HepG2 (cell line): ENCODE measurements around the gene FNDC3B. TPM values are rescaled to one million over a fixed set of nuclear protein-coding genes. Genes with fewer than 3 reads are reported as not detected.

ENCODE experiments used
- ATAC-seq: fragments of 200-7000 bp; cut with Tn5 transposase; 3 replicates; pipeline ENCODE4 v1.9.1; 2020; ENCODE audit warnings: mild to moderate bottlenecking, moderate library complexity
- BruUV-seq: library from RNA; stranded (reverse); fragments of 400-500 nt; replicated peaks from 2 replicates; lab custom pipeline; 2021; lab: Mats Ljungman, UMichigan
- CTCF ChIA-PET: fragments of 300-600 bp; formaldehyde crosslinking; extraction: SDS; loops from one replicate; lab custom pipeline; 2021; ENCODE audit warnings: low total read pairs, inconsistent platforms, low intra/inter-chr PET ratio; lab: Yijun Ruan, JAX
- POLR2A ChIA-PET: fragments of 350-600 bp; sonication (Branson Sonifier 250); formaldehyde crosslinking; loops from one replicate; lab custom pipeline; 2020; ENCODE audit warnings: antibody characterized with exemption, inconsistent platforms; lab: Yijun Ruan, JAX
- DNase-seq: peaks from one replicate; pipeline ENCODE4 v3.0.0-alpha.2; 2015; ENCODE audit warnings: low spot score
- FAIRE-seq: peaks from 3 replicates; lab custom pipeline; 2011; peaks lifted over from hg19 to GRCh38; lab: Jason Lieb, UNC
- H2AFZ ChIP-seq: one replicate; pipeline ENCODE4 v1.6.1; 2011; ENCODE audit warnings: low read length, inconsistent platforms
- H3K27ac ChIP-seq: fragments of 300-600 bp; 3 replicates; pipeline ENCODE4 v1.8.0; 2011; ENCODE audit warnings: mixed run types, mild to moderate bottlenecking, mixed read lengths, low read length, inconsistent platforms; ENCODE audit not compliant: insufficient read depth; ENCODE audit errors: extremely low read length
- H3K27me3 ChIP-seq, 2 experiments: fragments of 200-600 bp in 1 of 2; 2 replicates in 1 of 2; 3 replicates in 1 of 2; pipeline versions ENCODE4 v1.6.0 to v1.8.0; 2011; ENCODE audit warnings: low read length in 2 of 2, mild to moderate bottlenecking in 2 of 2, moderate library complexity in 2 of 2, inconsistent platforms in 1 of 2; ENCODE audit not compliant: insufficient read depth in 2 of 2, control insufficient read depth in 1 of 2
- H3K36me3 ChIP-seq, 2 experiments: fragments of 200-600 bp in 1 of 2; replicated peaks in 1 of 2; 2 replicates in 1 of 2; 3 replicates in 1 of 2; pipeline versions ENCODE4 v1.5.1 to v1.8.0; 2011; ENCODE audit warnings: low read length in 2 of 2, inconsistent platforms in 1 of 2; ENCODE audit not compliant: insufficient read depth in 2 of 2, control insufficient read depth in 1 of 2
- H3K4me1 ChIP-seq: 2 replicates; pipeline ENCODE4 v1.5.1; 2012; ENCODE audit warnings: low read length, inconsistent platforms; ENCODE audit not compliant: insufficient read depth
- H3K4me2 ChIP-seq: 2 replicates; pipeline ENCODE4 v1.6.0; 2011; ENCODE audit warnings: low read depth, low read length, inconsistent platforms
- H3K4me3 ChIP-seq, 3 experiments: fragments of 200-600 bp in 1 of 3; sonication (generic), shearing (Covaris generic) in 1 of 3; replicated peaks in 1 of 3; 2 replicates each; pipeline ENCODE4 v1.5.1; 2011 to 2016; ENCODE audit warnings: low read length in 3 of 3, inconsistent platforms in 2 of 3, low read depth in 2 of 3, mild to moderate bottlenecking in 2 of 3, control low read depth in 1 of 3, mixed read lengths in 1 of 3; ENCODE audit not compliant: insufficient read depth in 1 of 3
- H3K79me2 ChIP-seq: one replicate; pipeline ENCODE4 v1.6.1; 2011; ENCODE audit warnings: low read length, inconsistent platforms; ENCODE audit not compliant: insufficient read depth
- H3K9ac ChIP-seq: 2 replicates; pipeline ENCODE4 v1.6.0; 2011; ENCODE audit warnings: mild to moderate bottlenecking, low read depth, low read length, inconsistent platforms; ENCODE audit not compliant: insufficient read depth
- H3K9me3 ChIP-seq: 2 replicates; pipeline ENCODE4 v1.5.1; 2012; ENCODE audit warnings: mild to moderate bottlenecking, low read length
- H4K20me1 ChIP-seq: 2 replicates; pipeline ENCODE4 v1.6.0; 2011; ENCODE audit warnings: inconsistent platforms, mild to moderate bottlenecking, low read length, moderate library complexity; ENCODE audit not compliant: insufficient read depth
- CEBPZ ChIP-seq: IDR thresholded peaks from 2 replicates; pipeline ENCODE4 v1.6.1; 2012; ENCODE audit warnings: low read length, improper control_type of control experiment
- DMTF1 ChIP-seq: sonication (generic); formaldehyde crosslinking; IDR thresholded peaks from 2 replicates; pipeline ENCODE4 v1.4.0; 2020; ENCODE audit warnings: mild to moderate bottlenecking, missing genetic modification reagents
- DNMT3B ChIP-seq: conservative IDR thresholded peaks from 2 replicates; pipeline ENCODE4 v1.6.1; 2016; ENCODE audit warnings: missing biosample characterization, control low read depth
- ELF1 ChIP-seq: sonication (generic); formaldehyde crosslinking; IDR thresholded peaks from 2 replicates; pipeline ENCODE4 v1.4.0; 2020; ENCODE audit warnings: missing genetic modification reagents
- HDAC2 ChIP-seq: sonication (generic); formaldehyde crosslinking; IDR thresholded peaks from 2 replicates; pipeline ENCODE4 v1.4.0; 2020; ENCODE audit warnings: missing genetic modification reagents
- HNF4A ChIP-seq: sonication (generic); formaldehyde crosslinking; IDR thresholded peaks from 2 replicates; pipeline ENCODE4 v1.4.0; 2020; ENCODE audit warnings: missing genetic modification reagents
- KLF9 ChIP-seq: IDR thresholded peaks from 2 replicates; pipeline ENCODE4 v1.6.1; 2016; ENCODE audit warnings: low read depth
- NR2F2 ChIP-seq: IDR thresholded peaks from 2 replicates; pipeline ENCODE4 v1.6.1; 2012; ENCODE audit warnings: low read depth, inconsistent platforms, borderline replicate concordance
- POLR2G ChIP-seq: fragments of 200-400 bp; formaldehyde crosslinking; IDR thresholded peaks from 2 replicates; pipeline ENCODE4 v1.6.1; 2018; ENCODE audit warnings: mild to moderate bottlenecking, low read depth, low read length, moderate library complexity
- PREB ChIP-seq: sonication (generic); formaldehyde crosslinking; IDR thresholded peaks from 2 replicates; pipeline ENCODE4 v1.4.0; 2020; ENCODE audit warnings: missing genetic modification reagents
- REST ChIP-seq, 2 experiments: IDR thresholded peaks; 2 replicates each; pipeline ENCODE4 v1.6.1; 2011 to 2012; ENCODE audit warnings: low read length in 2 of 2, borderline replicate concordance in 1 of 2, low read depth in 1 of 2, mild to moderate bottlenecking in 1 of 2, moderate library complexity in 1 of 2
- SOX13 ChIP-seq, 3 experiments: fragments of 450-650 bp in 1 of 3; sonication (generic) in 1 of 3; formaldehyde crosslinking in 1 of 3; IDR thresholded peaks in 2 of 3; conservative IDR thresholded peaks in 1 of 3; 2 replicates each; pipeline versions ENCODE4 v1.5.0 to v1.6.1; 2016 to 2020; ENCODE audit warnings: antibody characterized with exemption in 1 of 3, mild to moderate bottlenecking in 1 of 3, missing compliant biosample characterization in 1 of 3, missing genetic modification reagents in 1 of 3, moderate library complexity in 1 of 3
- ZNF124 ChIP-seq: sonication (generic); formaldehyde crosslinking; IDR thresholded peaks from 2 replicates; pipeline ENCODE4 v1.4.0; 2020; ENCODE audit warnings: missing genetic modification reagents
- ZNF136 ChIP-seq: sonication (generic); formaldehyde crosslinking; IDR thresholded peaks from 2 replicates; pipeline ENCODE4 v1.8.1; 2022; ENCODE audit warnings: low read depth, mild to moderate bottlenecking, moderate library complexity, missing genetic modification reagents
- ZNF441 ChIP-seq: sonication (generic); formaldehyde crosslinking; IDR thresholded peaks from 2 replicates; pipeline ENCODE4 v1.7.0; 2021; ENCODE audit warnings: missing genetic modification reagents, borderline replicate concordance
- WGBS: methylation state at CpG from one replicate; pipeline ENCODE4 v1.1.6; 2017; ENCODE audit warnings: low lambda C conversion rate; 5-methylcytosine and 5-hydroxymethylcytosine counted together
- in situ Hi-C: cut with HindIII; loops from 2 replicates; pipeline ENCODE4 v1.10.0; 2017; ENCODE audit warnings: low pct_unique_long_range_greater_than_20kb; ENCODE audit not compliant: extremely low pct_ligation_motif_present
- intact Hi-C: fragments of 100-400 bp; cut with micrococcal nuclease; formaldehyde crosslinking; loops from one replicate; pipeline ENCODE4 v1.10.0; 2022; ENCODE audit not compliant: unreplicated experiment
- polyA plus RNA-seq, 8 experiments: library from polyadenylated mRNA; depleted of rRNA in 3 of 8; stranded (reverse) in 7 of 8; unstranded in 1 of 8; fragments of >200 nt; fragmentation: Illumina TruSeq in 4 of 8; extraction: Trizol in 4 of 8; gene quantifications; 2 replicates each; pipeline versions ENCODE4 v1.2.1 to v1.2.3, GENCODE V29; 2011 to 2016; ENCODE audit warnings: low read depth in 4 of 8, missing spikeins in 1 of 8, mixed read lengths in 1 of 8; ENCODE audit not compliant: insufficient read depth in 1 of 8
- total RNA-seq, 5 experiments: library from RNA; depleted of rRNA; stranded (reverse); fragments of >200 nt; fragmentation: Illumina TruSeq; extraction: Trizol; gene quantifications; 2 replicates each; pipeline ENCODE4 v1.2.3, GENCODE V29; 2016; ENCODE audit warnings: low read depth in 1 of 5

Gene FNDC3B
- total and polyA plus RNA-seq, 2 of the 13 experiments (the other 11 are each of a cell fraction or from before 2014, with no cell fraction given), result 74.8 to 103 TPM

- in situ Hi-C loops, result no loop called here
- no peaks in the 10 kb centered on the region for H3K27me3 ChIP-seq
- peaks cover 5% of the 10 kb centered on the region for H3K79me2 ChIP-seq
- ChIA-PET POLR2A (no interaction called here), CTCF (no interaction called here)
- no peak overlapping the region for H3K9ac ChIP-seq
- DNase-seq (no peak), FAIRE-seq (no peak), ATAC-seq (no peak)
- H3K9me3 ChIP-seq, result no peaks in the 10 kb centered on the region
- peaks cover 30 to 82% of the 10 kb centered on the region in 2 experiments for H3K36me3 ChIP-seq
- H3K4me3 ChIP-seq, result no peak overlapping the region
- 87% methylated on average over 5 of the region's 5 CpGs for WGBS
- no peak overlapping the region for H3K4me2 ChIP-seq
- intact Hi-C loops, result no loop called here
- no TSS peak for BruUV-seq
- no peak overlapping the region for H3K27ac ChIP-seq
- H3K4me1 ChIP-seq, result peaks cover 20% of the 10 kb centered on the region
- no peak overlapping the region for H2AFZ ChIP-seq
- peaks cover 56% of the 10 kb centered on the region for H4K20me1 ChIP-seq
- TF ChIP-seq ZNF124 (CRISPR knock-in tag) (no peak), NR2F2 (no peak), HNF4A (CRISPR knock-in tag) (no peak), DNMT3B (CRISPR knock-in tag) (no peak), ZNF441 (CRISPR knock-in tag) (no peak), ZNF136 (CRISPR knock-in tag) (no peak), HDAC2 (no peak), KLF9 (no peak), REST (IDR thresholded peaks at IDR 0.05; ENCODE audit: borderline replicate concordance in 1 of 2, low read depth in 1 of 2, low read length in 2 of 2) (no peak), POLR2G (no peak; the same call in 1 of the 2 replicates), CEBPZ (no peak), ELF1 (CRISPR knock-in tag) (no peak), SOX13 (IDR thresholded peaks at IDR 0.05) (no peak), SOX13 (CRISPR knock-in tag; conservative IDR thresholded peaks at IDR 0.05 in 1 of 2, IDR thresholded peaks at IDR 0.05 in 1 of 2) (no peak), DMTF1 (CRISPR knock-in tag) (no peak), PREB (CRISPR knock-in tag) (no peak)
These were observed 261.5 kb downstream of the FNDC3B start for GRCh38 chr3:172300862-172301261.
